H1 (cell line): ENCODE data around the gene PAPOLG. TPM values are rescaled to one million over a fixed set of nuclear protein-coding genes. Genes with fewer than 3 reads are reported as not detected.

Experiments used
- ASH2L ChIP-seq: fragments of 200-600, 300-600 bp; sonication (generic); IDR thresholded peaks from one replicate; pipeline ENCODE4 v1.7.1; 2017; ENCODE audit warnings: low read length
- BRCA1 ChIP-seq: IDR thresholded peaks from 2 replicates; pipeline ENCODE4 v1.6.1; 2012; ENCODE audit warnings: low read depth, low read length, improper control_type of control experiment
- CHD1 ChIP-seq: IDR thresholded peaks from 2 replicates; pipeline ENCODE4 v1.6.1; 2012; ENCODE audit warnings: low read depth, low read length, improper control_type of control experiment
- EP300 ChIP-seq, 2 experiments: IDR thresholded peaks; 1 replicate in 1 of 2; 2 replicates in 1 of 2; pipeline ENCODE4 v1.6.1; 2011 to 2012; ENCODE audit warnings: low read depth in 2 of 2, low read length in 2 of 2, mild to moderate bottlenecking in 2 of 2, borderline replicate concordance in 1 of 2, inconsistent platforms in 1 of 2, moderate library complexity in 1 of 2
- RNF2 ChIP-seq: fragments of 200-900, 300-1000 bp; sonication (generic); IDR thresholded peaks from 2 replicates; pipeline ENCODE4 v1.7.1; 2016; ENCODE audit warnings: borderline replicate concordance, low read depth, mild to moderate bottlenecking, antibody characterized with exemption, low read length; ENCODE audit not compliant: poor library complexity, severe bottlenecking; ENCODE audit errors: missing control alignments
- SP1 ChIP-seq: IDR thresholded peaks from 2 replicates; pipeline ENCODE4 v1.6.1; 2011; ENCODE audit warnings: low read depth, low read length
- SRF ChIP-seq: IDR thresholded peaks from 2 replicates; pipeline ENCODE4 v1.6.1; 2011; ENCODE audit warnings: mild to moderate bottlenecking, low read depth, low read length, moderate library complexity
- polyA plus RNA-seq, 7 experiments: library from polyadenylated mRNA; depleted of rRNA in 3 of 7; stranded (reverse) in 5 of 7; unstranded in 2 of 7; fragments of >200 nt in 5 of 7; fragments of 200-250 nt in 2 of 7; gene quantifications; 1 replicate in 5 of 7; 2 replicates in 1 of 7; 4 replicates in 1 of 7; pipeline versions ENCODE4 v1.2.1 to v1.2.3, GENCODE V29; 2011 to 2013; ENCODE audit warnings: missing spikeins in 2 of 7, mixed read lengths in 2 of 7
- total RNA-seq: library from RNA; stranded (reverse); fragmentation: NEBNext Ultra II Directional; extraction: Animal tissue kit (Norgen Biotek cat#: 25700); gene quantifications from 2 replicates; pipeline ENCODE4 v1.2.1, GENCODE V29; 2021

The PAPOLG gene
- total and polyA plus RNA-seq, 2 of the 8 experiments (the other 6 are each of a cell fraction or from before 2014, with no cell fraction given) = 6.5 to 21.5 TPM

DNA sequence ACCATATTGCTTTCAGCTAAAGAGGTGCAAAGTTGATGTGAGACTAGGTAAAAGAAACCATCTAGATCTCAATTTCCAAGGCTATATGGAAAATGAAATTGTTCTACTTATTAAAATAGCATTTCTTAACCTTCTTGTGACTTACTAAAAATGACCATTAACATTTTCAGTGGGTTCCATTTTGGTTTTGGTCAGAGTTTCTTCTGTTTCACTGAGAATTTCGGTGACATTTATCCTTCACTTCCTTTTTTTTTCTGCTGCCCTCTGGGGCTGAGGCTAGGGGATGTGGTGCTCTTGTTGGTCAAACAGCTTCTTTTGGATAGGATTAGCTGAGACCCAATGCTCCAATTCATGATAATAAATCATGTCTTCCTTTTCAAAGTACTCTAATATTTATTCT is 81.1 kb downstream of the PAPOLG start (continued):
- TF ChIP-seq RNF2 = no peak
- TF ChIP-seq SRF = no peak
- TF ChIP-seq SP1 = no peak
- no peak for TF ChIP-seq CHD1
- TF ChIP-seq BRCA1 = no peak
- TF ChIP-seq ASH2L = no peak
- no peak for TF ChIP-seq EP300 (IDR thresholded peaks at IDR 0.05; ENCODE audit: borderline replicate concordance in 1 of 2, low read depth in 2 of 2, low read length in 2 of 2)
